T-cell (primary cell): ENCODE measurements around the gene HEPACAM. TPM values are rescaled to one million over a fixed set of nuclear protein-coding genes. Genes with fewer than 3 reads are reported as not detected.

ENCODE experiments used
- ATAC-seq, 4 experiments: fragments of 200-7000 bp in 3 of 4; fragments of 150-1000 bp in 1 of 4; cut with Tn5 transposase; replicated peaks in 1 of 4; 1 replicate in 3 of 4; 2 replicates in 1 of 4; pipeline ENCODE4 v1.10.0; 2021; ENCODE audit warnings: moderate library complexity in 3 of 4, mild to moderate bottlenecking in 2 of 4, moderate number of reproducible peaks in 1 of 4
- CTCF ChIA-PET, 2 donors: fragments of 300-600 bp; sonication (Branson Sonifier 250); formaldehyde crosslinking; loops; one replicate each; lab custom pipeline; 2022; ENCODE audit warnings: antibody characterized with exemption in 2 of 2; lab: Charles Lee
- POLR2A ChIA-PET, 2 donors: fragments of 300-600 bp; sonication (Branson Sonifier 250); formaldehyde crosslinking; loops; one replicate each; lab custom pipeline; 2022; ENCODE audit warnings: antibody characterized with exemption in 2 of 2; lab: Charles Lee
- DNase-seq, 35 experiments: peaks; one replicate each; pipeline versions ENCODE4 v3.0.0 to v3.0.0-alpha.2; 2013 to 2023
- H3K27ac ChIP-seq: one replicate; pipeline ENCODE4 v1.5.1; 2013; ENCODE audit warnings: low read length
- H3K27me3 ChIP-seq, 2 experiments: replicated peaks in 1 of 2; 1 replicate in 1 of 2; 2 replicates in 1 of 2; pipeline versions ENCODE4 v1.6.1 to v1.7.0; 2013; ENCODE audit warnings: low read length in 1 of 2, mixed read lengths in 1 of 2; ENCODE audit not compliant: control insufficient read depth in 2 of 2, insufficient read depth in 2 of 2; ENCODE audit errors: extremely low read depth in 1 of 2
- H3K36me3 ChIP-seq, 2 donors: 1 replicate in 1 of 2; 2 replicates in 1 of 2; pipeline versions ENCODE4 v1.6.1 to v1.7.0; 2013; ENCODE audit warnings: low read length in 1 of 2; ENCODE audit not compliant: control insufficient read depth in 2 of 2, insufficient read depth in 1 of 2; ENCODE audit errors: extremely low read depth in 1 of 2
- H3K4me1 ChIP-seq, 2 experiments: 1 replicate in 1 of 2; 2 replicates in 1 of 2; pipeline versions ENCODE4 v1.6.1 to v1.7.0; 2013; ENCODE audit warnings: low read length in 2 of 2, mixed read lengths in 1 of 2; ENCODE audit not compliant: insufficient read depth in 2 of 2, control insufficient read depth in 1 of 2; ENCODE audit errors: extremely low read depth in 1 of 2
- H3K4me3 ChIP-seq, 2 donors: 1 replicate in 1 of 2; 2 replicates in 1 of 2; pipeline versions ENCODE4 v1.5.1 to v1.7.0; 2013; ENCODE audit warnings: mild to moderate bottlenecking in 2 of 2, low read length in 1 of 2, moderate library complexity in 1 of 2; ENCODE audit not compliant: control insufficient read depth in 1 of 2; ENCODE audit errors: extremely low read depth in 1 of 2
- H3K9me3 ChIP-seq: 2 replicates; pipeline ENCODE4 v1.7.0; 2013
- H3K27ac Mint-ChIP-seq, 2 donors: one replicate each; pipeline ENCODE4 v1.8.0; 2020 to 2021; ENCODE audit warnings: mild to moderate bottlenecking in 2 of 2, mixed read lengths in 2 of 2
- H3K27me3 Mint-ChIP-seq, 2 donors: one replicate each; pipeline ENCODE4 v1.8.0; 2021 to 2022; ENCODE audit warnings: mixed read lengths in 2 of 2
- H3K36me3 Mint-ChIP-seq: one replicate; pipeline ENCODE4 v1.8.0; 2021; ENCODE audit warnings: mixed read lengths
- H3K4me1 Mint-ChIP-seq, 3 donors: one replicate each; pipeline ENCODE4 v1.8.0; 2020 to 2022; ENCODE audit warnings: mixed read lengths in 3 of 3, mild to moderate bottlenecking in 1 of 3
- H3K4me3 Mint-ChIP-seq, 3 donors: one replicate each; pipeline ENCODE4 v1.8.0; 2020 to 2022; ENCODE audit warnings: mild to moderate bottlenecking in 3 of 3, mixed read lengths in 3 of 3, moderate library complexity in 3 of 3
- H3K9me3 Mint-ChIP-seq, 3 donors: one replicate each; pipeline ENCODE4 v1.8.0; 2020 to 2022; ENCODE audit warnings: mixed read lengths in 3 of 3
- WGBS: methylation state at CpG from one replicate; pipeline ENCODE4 v1.1.5; 2013; ENCODE audit warnings: missing lambda C conversion rate; ENCODE audit not compliant: insufficient coverage; 5-methylcytosine and 5-hydroxymethylcytosine counted together
- total RNA-seq, 35 experiments: library from RNA in 6 of 35; stranded (reverse) in 6 of 35; fragments of 120-200 nt in 1 of 35; gene quantifications; one replicate each; pipeline versions ENCODE4 v1.2.1 to v1.2.4 and lab custom pipeline; 2013 to 2026

HEPACAM gene
- total RNA-seq, 5 donors from 2014 or later (not counting 1 experiment from before 2014, with no cell fraction given), result not detected

GRCh38 chr11:124900464-124900863, 35.4 kb downstream of the HEPACAM start:
- peaks cover 5 to 19% of the 10 kb centered on the region in 2 donors for H3K27me3 Mint-ChIP-seq
- H3K36me3 ChIP-seq, result no peaks in the 10 kb centered on the region
- no peak overlapping the region for H3K27ac Mint-ChIP-seq
- no peak overlapping the region for H3K4me3 ChIP-seq
- H3K4me1 Mint-ChIP-seq, result peaks cover 2 to 7% (median 6%) of the 10 kb centered on the region in 3 donors
- no peak for DNase-seq
- ChIA-PET POLR2A (no interaction called here), CTCF (no interaction called here)
- ATAC-seq, result no peak
- peaks cover 0 to 4% of the 10 kb centered on the region in 2 experiments for H3K4me1 ChIP-seq
- WGBS, result no CpG with 5 or more reads among the region's 5 CpGs
- peaks cover 0 to 22% of the 10 kb centered on the region in 2 experiments for H3K27me3 ChIP-seq
- no peak overlapping the region for H3K4me3 Mint-ChIP-seq
- no peaks in the 10 kb centered on the region for H3K9me3 ChIP-seq
- H3K27ac ChIP-seq, result no peak overlapping the region
- H3K9me3 Mint-ChIP-seq, result no peaks in the 10 kb centered on the region
- H3K36me3 Mint-ChIP-seq, result no peaks in the 10 kb centered on the region

- Mint-ChIP-seq H3K4me1 (peaks cover 2 to 7% (median 6%) of the 10 kb centered on the region in 3 donors), H3K27ac (no peak overlapping the region), H3K27me3 (peaks cover 3 to 19% of the 10 kb centered on the region in 2 donors), H3K9me3 (no peaks in the 10 kb centered on the region), H3K4me3 (no peak overlapping the region), H3K36me3 (no peaks in the 10 kb centered on the region)
- no peaks in the 10 kb centered on the region for H3K9me3 ChIP-seq
- DNase-seq, result no peak
- ChIA-PET POLR2A (no interaction called here), CTCF (no interaction called here)
- H3K4me3 ChIP-seq, result no peak overlapping the region
- 63% methylated on average over 5 of the region's 6 CpGs for WGBS
- no peak overlapping the region for H3K27ac ChIP-seq
- peaks cover 0 to 4% of the 10 kb centered on the region in 2 experiments for H3K4me1 ChIP-seq
- peaks cover 0 to 30% of the 10 kb centered on the region in 2 experiments for H3K27me3 ChIP-seq
- ATAC-seq, result no peak
- no peaks in the 10 kb centered on the region for H3K36me3 ChIP-seq
These were observed 36.3 kb downstream of the HEPACAM start for GRCh38 chr11:124899383-124900145.

- Mint-ChIP-seq H3K4me3 (no peak overlapping the region), H3K27ac (no peak overlapping the region), H3K9me3 (no peaks in the 10 kb centered on the region), H3K27me3 (peaks cover 3 to 17% of the 10 kb centered on the region in 2 donors), H3K36me3 (no peaks in the 10 kb centered on the region), H3K4me1 (peaks cover 2 to 7% (median 6%) of the 10 kb centered on the region in 3 donors)
- ATAC-seq, result no peak
- Histone ChIP-seq H3K9me3 (no peaks in the 10 kb centered on the region), H3K4me1 (peaks cover 0 to 4% of the 10 kb centered on the region in 2 experiments), H3K4me3 (no peak overlapping the region), H3K27me3 (peaks cover 0 to 30% of the 10 kb centered on the region in 2 experiments), H3K27ac (no peak overlapping the region), H3K36me3 (no peaks in the 10 kb centered on the region)
- DNase-seq, result no peak
- CTCF ChIA-PET, result interaction anchor here in 1 of 2 donors (0.6 kb wide), 1 partner anchor 1158 kb away, joined by 6 read pairs; no protein-coding TSS in a partner anchor
- POLR2A ChIA-PET, result no interaction called here
- WGBS, result 93% methylated on average over 3 of the region's 5 CpGs
These were observed 37.1 kb downstream of the HEPACAM start for GRCh38 chr11:124898711-124899110.

GRCh38 chr11:124898263-124898680, 37.6 kb downstream of the HEPACAM start:
- Histone ChIP-seq H3K36me3 (no peaks in the 10 kb centered on the region), H3K27ac (no peak overlapping the region), H3K9me3 (no peaks in the 10 kb centered on the region), H3K4me1 (peaks cover 0 to 4% of the 10 kb centered on the region in 2 experiments), H3K27me3 (peaks cover 0 to 30% of the 10 kb centered on the region in 2 experiments), H3K4me3 (no peak overlapping the region)
- peaks cover 3 to 17% of the 10 kb centered on the region in 2 donors for H3K27me3 Mint-ChIP-seq
- no peaks in the 10 kb centered on the region for H3K9me3 Mint-ChIP-seq
- H3K4me3 Mint-ChIP-seq, result no peak overlapping the region
- ChIA-PET CTCF (interaction anchor here in 1 of 2 donors (0.6 kb wide), 1 partner anchor 1158 kb away, joined by 6 read pairs; no protein-coding TSS in a partner anchor), POLR2A (no interaction called here)
- WGBS, result no CpG with 5 or more reads among the region's 3 CpGs
- peaks cover 2 to 8% (median 7%) of the 10 kb centered on the region in 3 donors for H3K4me1 Mint-ChIP-seq
- no peak overlapping the region for H3K27ac Mint-ChIP-seq
- ATAC-seq, result no peak
- DNase-seq, result no peak
- H3K36me3 Mint-ChIP-seq, result no peaks in the 10 kb centered on the region

GRCh38 chr11:124897674-124898262, 38.1 kb downstream of the HEPACAM start, which contains the start of gene ROBO4:
Gene ROBO4 (minus strand): TSS chr11:124897865. CDS start chr11:124897795, 70 bp downstream.
- peak in 1 of 4 experiments; percentile 25 for ATAC-seq
- H3K27ac ChIP-seq, result no peak within 1 kb of the TSS
- peaks cover 3 to 19% of the 10 kb centered on the region in 2 donors for H3K27me3 Mint-ChIP-seq
- no peaks in the 10 kb centered on the region for H3K36me3 Mint-ChIP-seq
- peaks cover 0 to 30% of the 10 kb centered on the region in 2 experiments for H3K27me3 ChIP-seq
- WGBS, result 16% methylated on average over 8 of the region's 12 CpGs
- no peaks in the 10 kb centered on the region for H3K9me3 Mint-ChIP-seq
- DNase-seq, result no peak
- H3K9me3 ChIP-seq, result no peaks in the 10 kb centered on the region
- H3K4me3 Mint-ChIP-seq, result no peak within 1 kb of the TSS
- no peak within 1 kb of the TSS for H3K27ac Mint-ChIP-seq
- H3K4me1 Mint-ChIP-seq, result peaks cover 2 to 13% (median 7%) of the 10 kb centered on the region in 3 donors
- H3K36me3 ChIP-seq, result no peaks in the 10 kb centered on the region
- no peak within 1 kb of the TSS for H3K4me3 ChIP-seq
- POLR2A ChIA-PET, result interaction anchor here in 1 of 2 donors (0.8 kb wide), 1 partner anchor 22 kb away, joined by 3 read pairs; no protein-coding TSS in a partner anchor
- CTCF ChIA-PET, result no interaction called here
- H3K4me1 ChIP-seq, result peaks cover 0 to 4% of the 10 kb centered on the region in 2 experiments

GRCh38 chr11:124896821-124897391, 38.9 kb downstream of the HEPACAM start:
- Mint-ChIP-seq H3K4me1 (peaks cover 2 to 15% (median 7%) of the 10 kb centered on the region in 3 donors), H3K36me3 (no peaks in the 10 kb centered on the region), H3K27ac (no peak overlapping the region), H3K4me3 (no peak overlapping the region), H3K9me3 (no peaks in the 10 kb centered on the region), H3K27me3 (peaks cover 3 to 20% of the 10 kb centered on the region in 2 donors)
- Histone ChIP-seq H3K36me3 (no peaks in the 10 kb centered on the region), H3K9me3 (no peaks in the 10 kb centered on the region), H3K27me3 (peaks cover 0 to 32% of the 10 kb centered on the region in 2 experiments), H3K4me1 (peaks cover 0 to 4% of the 10 kb centered on the region in 2 experiments), H3K27ac (no peak overlapping the region), H3K4me3 (no peak overlapping the region)
- 82% methylated on average over 4 of the region's 9 CpGs for WGBS
- ATAC-seq, result no peak
- POLR2A ChIA-PET, result interaction anchor here in 1 of 2 donors (0.8 kb wide), 1 partner anchor 23 kb away, joined by 3 read pairs; no protein-coding TSS in a partner anchor
- CTCF ChIA-PET, result no interaction called here
- no peak for DNase-seq
